Left ventricle myocardium inferior (tissue), 1 donor: ENCODE measurements around the gene POU2F1. TPM values are rescaled to one million over a fixed set of nuclear protein-coding genes. Genes with fewer than 3 reads are reported as not detected.

Experiments
- DNase-seq: peaks from one replicate; pipeline ENCODE4 v3.0.0-alpha.2; 2020
- H3K27ac ChIP-seq: fragments of 200-600 bp; replicated peaks from 2 replicates; pipeline ENCODE4 v1.8.0; 2021
- H3K27me3 ChIP-seq: fragments of 200-600 bp; 2 replicates; pipeline ENCODE4 v1.8.0; 2021; ENCODE audit warnings: low read depth
- H3K36me3 ChIP-seq: fragments of 200-600 bp; 2 replicates; pipeline ENCODE4 v1.8.0; 2021
- H3K4me1 ChIP-seq: fragments of 200-600 bp; 2 replicates; pipeline ENCODE4 v1.8.0; 2021
- H3K4me3 ChIP-seq: fragments of 200-600 bp; 2 replicates; pipeline ENCODE4 v1.8.0; 2021; ENCODE audit warnings: mild to moderate bottlenecking, moderate library complexity
- H3K9me3 ChIP-seq: fragments of 200-600 bp; replicated peaks from 2 replicates; pipeline ENCODE4 v1.8.0; 2021
- intact Hi-C: fragments of 100-400 bp; cut with micrococcal nuclease; formaldehyde crosslinking; loops from one replicate; pipeline ENCODE4 v1.11.0; 2022
- total RNA-seq: library from RNA; stranded (reverse); fragmentation: NEBNext Ultra II Directional; extraction: Animal tissue kit (Norgen Biotek cat#: 25700); gene quantifications from one replicate; pipeline ENCODE4 v1.2.1, GENCODE V29; 2021
- TF ChIP-seq, protein P1 (sequence below): fragments of 200-600 bp; IDR thresholded peaks from 2 replicates; pipeline ENCODE4 v1.8.0; 2021; ENCODE audit warnings: antibody characterized with exemption, mild to moderate bottlenecking, borderline replicate concordance
- donor health status: DM: no; HTN: yes; CAD: no; lungs with severe emphysema.

Gene POU2F1
- total RNA-seq, 1 donor from 2014 or later = 7.5 TPM

DNA sequence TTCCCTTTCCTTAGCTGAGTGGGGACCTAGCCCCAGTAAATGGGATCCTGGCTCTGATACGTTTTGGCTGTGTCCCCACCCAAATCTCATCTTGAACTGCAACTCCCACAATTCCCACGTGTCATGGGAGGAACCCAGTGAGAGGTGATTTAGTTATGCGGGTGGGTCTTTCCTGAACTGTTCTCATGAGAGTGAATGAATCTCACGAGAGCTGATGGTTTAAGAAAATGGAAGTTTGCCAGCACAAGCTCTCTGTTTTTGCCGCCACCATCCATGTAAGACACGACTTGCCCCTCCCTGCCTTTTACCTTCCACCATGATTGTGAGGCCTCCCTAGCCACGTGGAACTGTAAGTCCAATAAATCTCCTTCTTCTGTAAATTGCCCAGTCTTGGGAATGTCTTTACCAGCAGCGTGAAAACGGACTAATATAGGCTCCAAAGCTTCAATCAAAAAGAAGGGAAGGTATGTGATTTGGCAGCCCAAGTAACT, 29.9 kb upstream of the POU2F1 start:
- intact Hi-C loops = no loop called here
- H3K27ac ChIP-seq = no peak overlapping the region
- H3K9me3 ChIP-seq = no peaks in the 10 kb centered on the region
- no peak overlapping the region for H3K4me3 ChIP-seq
- H3K27me3 ChIP-seq = no peaks in the 10 kb centered on the region
- no peaks in the 10 kb centered on the region for H3K4me1 ChIP-seq
- no peak for DNase-seq
- H3K36me3 ChIP-seq = no peaks in the 10 kb centered on the region
- TF ChIP-seq, protein P1, sequence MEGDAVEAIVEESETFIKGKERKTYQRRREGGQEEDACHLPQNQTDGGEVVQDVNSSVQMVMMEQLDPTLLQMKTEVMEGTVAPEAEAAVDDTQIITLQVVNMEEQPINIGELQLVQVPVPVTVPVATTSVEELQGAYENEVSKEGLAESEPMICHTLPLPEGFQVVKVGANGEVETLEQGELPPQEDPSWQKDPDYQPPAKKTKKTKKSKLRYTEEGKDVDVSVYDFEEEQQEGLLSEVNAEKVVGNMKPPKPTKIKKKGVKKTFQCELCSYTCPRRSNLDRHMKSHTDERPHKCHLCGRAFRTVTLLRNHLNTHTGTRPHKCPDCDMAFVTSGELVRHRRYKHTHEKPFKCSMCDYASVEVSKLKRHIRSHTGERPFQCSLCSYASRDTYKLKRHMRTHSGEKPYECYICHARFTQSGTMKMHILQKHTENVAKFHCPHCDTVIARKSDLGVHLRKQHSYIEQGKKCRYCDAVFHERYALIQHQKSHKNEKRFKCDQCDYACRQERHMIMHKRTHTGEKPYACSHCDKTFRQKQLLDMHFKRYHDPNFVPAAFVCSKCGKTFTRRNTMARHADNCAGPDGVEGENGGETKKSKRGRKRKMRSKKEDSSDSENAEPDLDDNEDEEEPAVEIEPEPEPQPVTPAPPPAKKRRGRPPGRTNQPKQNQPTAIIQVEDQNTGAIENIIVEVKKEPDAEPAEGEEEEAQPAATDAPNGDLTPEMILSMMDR = no peak

DNA sequence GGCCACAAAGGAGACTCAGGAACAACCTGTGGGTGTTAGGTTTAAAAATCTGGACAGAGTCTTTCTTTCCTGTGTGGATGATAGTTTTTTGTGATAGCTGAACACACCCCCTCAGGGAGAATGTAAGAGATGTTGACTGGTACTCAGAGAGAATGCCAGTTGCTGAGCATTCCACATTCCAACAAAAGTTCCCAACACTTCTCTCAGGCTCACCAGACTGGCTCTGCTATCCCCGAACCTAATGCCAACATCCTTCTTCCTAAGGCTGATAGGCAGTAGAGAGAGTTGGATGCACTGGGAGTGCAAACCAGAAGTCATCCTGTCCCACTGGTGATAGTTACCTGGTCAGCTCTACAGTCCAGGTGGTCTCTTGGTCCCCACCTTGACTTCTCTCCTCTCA, 28.7 kb upstream of the POU2F1 start:
- no peak overlapping the region for H3K4me3 ChIP-seq
- no peaks in the 10 kb centered on the region for H3K36me3 ChIP-seq
- H3K27ac ChIP-seq = no peak overlapping the region
- intact Hi-C loops = no loop called here
- TF ChIP-seq, protein P1 = no peak
- H3K27me3 ChIP-seq = no peaks in the 10 kb centered on the region
- H3K4me1 ChIP-seq = no peaks in the 10 kb centered on the region
- no peaks in the 10 kb centered on the region for H3K9me3 ChIP-seq
- no peak for DNase-seq

DNA sequence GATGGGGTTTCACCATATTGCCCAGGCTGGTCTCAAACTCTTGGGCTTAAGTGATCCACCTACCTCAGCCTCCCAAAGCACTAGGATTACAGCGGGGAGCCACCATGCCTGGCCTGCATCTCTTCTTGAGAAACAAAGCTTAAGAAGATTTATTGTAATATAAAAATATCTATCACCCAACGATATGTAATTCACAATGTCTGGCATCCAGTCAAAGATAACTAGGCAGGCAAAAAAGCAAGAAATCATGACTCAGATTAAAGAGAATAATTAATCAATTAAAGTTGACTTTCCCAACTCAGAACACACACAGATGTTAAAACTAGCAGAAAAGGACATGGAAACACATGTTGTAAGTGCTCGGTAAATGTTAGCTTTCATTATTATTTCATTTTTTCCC, 26.5 kb upstream of the POU2F1 start:
- DNase-seq = no peak
- Histone ChIP-seq H3K27ac (no peak overlapping the region), H3K9me3 (no peaks in the 10 kb centered on the region), H3K27me3 (no peaks in the 10 kb centered on the region), H3K36me3 (no peaks in the 10 kb centered on the region), H3K4me1 (peaks cover 11% of the 10 kb centered on the region), H3K4me3 (no peak overlapping the region)
- TF ChIP-seq, protein P1 = no peak
- intact Hi-C loops = no loop called here

DNA sequence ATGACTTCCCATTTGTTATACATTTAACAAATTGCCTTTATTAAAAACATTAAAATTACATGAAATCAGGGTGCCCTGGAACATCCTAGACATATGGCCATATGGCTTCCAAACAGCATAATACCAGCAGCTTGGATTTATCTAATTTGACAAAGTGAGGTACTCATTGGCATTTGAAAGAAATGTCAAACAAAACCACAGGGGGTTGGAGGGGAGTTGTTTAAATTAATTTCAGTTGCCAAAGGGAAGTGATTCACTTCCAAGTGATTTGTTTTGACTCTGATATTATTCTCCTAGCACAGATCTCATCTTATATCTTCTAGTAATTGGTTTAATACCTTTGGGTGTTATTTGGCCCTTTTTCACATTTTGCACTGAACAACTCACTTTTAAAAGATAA, 24.5 kb upstream of the POU2F1 start:
- H3K4me3 ChIP-seq = no peak overlapping the region
- no peaks in the 10 kb centered on the region for H3K27me3 ChIP-seq
- no peaks in the 10 kb centered on the region for H3K9me3 ChIP-seq
- intact Hi-C loops = no loop called here
- DNase-seq = no peak
- no peak overlapping the region for H3K27ac ChIP-seq
- H3K36me3 ChIP-seq = no peaks in the 10 kb centered on the region
- TF ChIP-seq, protein P1 = no peak
- H3K4me1 ChIP-seq = peaks cover 12% of the 10 kb centered on the region

DNA sequence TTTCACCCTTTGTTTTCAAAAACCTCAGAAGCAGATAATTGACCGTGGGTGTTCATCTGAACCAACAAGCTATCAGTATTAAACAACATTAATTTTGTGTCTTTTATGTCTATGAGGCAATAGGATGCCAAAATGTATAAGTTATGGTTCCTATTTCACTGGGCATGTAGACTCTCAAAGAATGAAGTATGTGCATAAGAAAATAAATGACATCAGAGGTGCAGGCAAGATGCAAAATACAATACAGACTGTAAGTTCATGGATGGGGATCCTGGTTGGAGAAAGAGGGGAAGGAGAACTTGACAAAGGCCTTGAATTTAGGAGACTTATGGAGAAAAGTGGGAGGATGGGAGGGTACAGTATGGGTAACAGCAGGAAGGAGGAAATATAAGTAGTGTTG, 23.4 kb upstream of the POU2F1 start:
- intact Hi-C loops = no loop called here
- no peak overlapping the region for H3K27ac ChIP-seq
- no peaks in the 10 kb centered on the region for H3K27me3 ChIP-seq
- H3K4me3 ChIP-seq = no peak overlapping the region
- H3K9me3 ChIP-seq = no peaks in the 10 kb centered on the region
- H3K36me3 ChIP-seq = no peaks in the 10 kb centered on the region
- TF ChIP-seq, protein P1 = no peak
- no peak for DNase-seq
- H3K4me1 ChIP-seq = peaks cover 12% of the 10 kb centered on the region

DNA sequence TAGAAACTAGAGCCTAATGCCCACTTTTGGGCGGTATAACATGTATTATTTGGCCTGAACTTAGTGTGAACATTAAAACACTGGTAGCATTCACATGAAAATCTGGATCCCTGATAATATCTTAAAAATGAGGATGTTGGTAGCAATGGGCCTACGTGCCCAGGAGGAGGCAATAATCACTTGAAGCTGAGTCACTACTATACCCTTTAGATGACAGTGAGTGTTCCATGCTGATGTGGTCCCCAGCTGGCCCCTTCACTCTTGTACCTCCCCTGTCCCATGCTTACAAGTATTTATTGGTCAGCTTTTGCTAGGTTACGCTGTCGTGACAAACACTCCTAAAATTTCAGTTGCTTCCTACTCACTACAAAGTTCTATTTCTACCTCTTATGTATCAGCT, 23.0 kb upstream of the POU2F1 start:
- no peaks in the 10 kb centered on the region for H3K36me3 ChIP-seq
- intact Hi-C loops = no loop called here

More for the DNA sequence above, 23.0 kb upstream of the POU2F1 start:
- H3K9me3 ChIP-seq = no peaks in the 10 kb centered on the region
- no peak overlapping the region for H3K4me3 ChIP-seq
- DNase-seq = no peak
- TF ChIP-seq, protein P1 = no peak
- H3K27me3 ChIP-seq = no peaks in the 10 kb centered on the region
- H3K4me1 ChIP-seq = peaks cover 12% of the 10 kb centered on the region
- H3K27ac ChIP-seq = no peak overlapping the region
